Ectodermal cell (in vitro differentiated cells): ENCODE measurements around the gene GLP2R.

Experiments
- H3K27ac ChIP-seq: 2 replicates; pipeline ENCODE4 v1.7.0; 2013; ENCODE audit warnings: mild to moderate bottlenecking, low read depth, low read length; ENCODE audit not compliant: insufficient read depth, poor library complexity, severe bottlenecking
- H3K27me3 ChIP-seq: 2 replicates; pipeline ENCODE4 v1.7.0; 2013; ENCODE audit warnings: mild to moderate bottlenecking, low read length; ENCODE audit not compliant: insufficient read depth, control insufficient read depth, poor library complexity, severe bottlenecking
- H3K36me3 ChIP-seq: one replicate; pipeline ENCODE4 v1.7.0; 2013; ENCODE audit warnings: low read length; ENCODE audit not compliant: control insufficient read depth, insufficient read depth
- H3K4me1 ChIP-seq: one replicate; pipeline ENCODE4 v1.7.0; 2013; ENCODE audit warnings: low read length; ENCODE audit not compliant: control insufficient read depth, insufficient read depth
- H3K4me3 ChIP-seq: 2 replicates; pipeline ENCODE4 v1.7.0; 2013; ENCODE audit warnings: low read depth, low read length, control low read depth; ENCODE audit not compliant: insufficient read depth
- H3K9me3 ChIP-seq: 2 replicates; pipeline ENCODE4 v1.7.0; 2013; ENCODE audit warnings: mild to moderate bottlenecking, low read length, moderate library complexity; ENCODE audit not compliant: control insufficient read depth
- WGBS, 2 experiments: methylation state at CpG; one replicate each; pipeline ENCODE4 v1.1.7; 2013; ENCODE audit warnings: missing lambda C conversion rate in 2 of 2; 5-methylcytosine and 5-hydroxymethylcytosine counted together

GLP2R gene

DNA sequence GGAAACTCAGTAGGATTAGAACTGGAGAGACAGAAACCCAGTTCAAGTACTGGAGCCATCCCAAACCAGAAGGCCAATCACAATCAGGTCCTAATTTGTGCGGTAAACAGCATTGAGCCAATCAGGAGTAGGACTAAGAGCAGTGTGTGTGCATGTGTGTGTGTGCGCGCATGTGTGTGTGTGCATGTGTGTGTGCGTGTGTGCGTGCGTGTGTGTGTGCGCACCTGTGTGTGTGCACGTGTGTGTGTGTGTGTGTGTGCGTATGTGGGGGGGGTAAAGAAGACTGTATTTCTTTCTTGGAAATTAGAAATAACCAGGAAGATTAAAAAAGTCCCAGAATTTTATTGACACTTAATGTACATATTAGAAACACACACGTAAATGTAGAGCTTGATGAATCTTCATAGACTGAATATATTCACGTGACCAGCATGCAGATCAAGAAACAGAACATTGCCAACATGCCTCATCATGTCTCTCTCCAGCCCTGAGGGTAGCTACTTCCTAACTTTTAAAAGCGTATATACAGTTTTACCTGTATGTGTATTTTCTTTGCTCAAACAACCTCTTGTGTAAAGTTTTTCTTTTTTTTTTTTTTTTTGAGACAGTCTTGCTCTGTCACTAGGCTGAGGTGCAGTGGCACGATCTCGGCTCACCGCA lies 33.4 kb upstream of the GLP2R start:
- no peaks in the 10 kb centered on the region for H3K4me1 ChIP-seq
- H3K27ac ChIP-seq: no peak overlapping the region
- H3K36me3 ChIP-seq: no peaks in the 10 kb centered on the region
- H3K9me3 ChIP-seq: no peaks in the 10 kb centered on the region
- 89 to 90% methylated on average over 15 of the region's 15 CpGs for WGBS, 2 experiments
- H3K27me3 ChIP-seq: no peaks in the 10 kb centered on the region
- no peak overlapping the region for H3K4me3 ChIP-seq

DNA sequence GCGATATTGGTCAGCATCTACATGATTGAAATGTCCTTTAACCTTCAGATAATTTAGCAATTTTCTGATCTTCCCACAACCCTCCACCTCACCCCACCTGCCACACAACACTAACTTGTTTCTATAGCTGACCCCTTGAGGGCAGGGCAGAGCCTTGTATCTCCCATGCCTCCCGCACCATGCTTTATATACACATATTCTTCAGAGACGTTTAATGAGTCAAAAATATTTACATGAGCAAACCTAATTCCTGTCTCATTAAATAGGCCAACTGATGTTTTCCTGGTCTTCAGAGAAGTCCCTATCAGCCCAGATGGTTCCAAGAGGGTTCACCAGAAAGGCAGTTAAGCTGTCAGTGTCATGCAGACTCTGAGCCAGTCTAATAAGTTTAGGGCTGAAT lies 27.7 kb upstream of the GLP2R start:
- Histone ChIP-seq H3K4me1 (no peaks in the 10 kb centered on the region), H3K4me3 (no peak overlapping the region), H3K27me3 (no peaks in the 10 kb centered on the region), H3K27ac (no peak overlapping the region), H3K36me3 (no peaks in the 10 kb centered on the region), H3K9me3 (no peaks in the 10 kb centered on the region)
- WGBS, 2 experiments: 89 to 90% methylated on average over 3 of the region's 3 CpGs

DNA sequence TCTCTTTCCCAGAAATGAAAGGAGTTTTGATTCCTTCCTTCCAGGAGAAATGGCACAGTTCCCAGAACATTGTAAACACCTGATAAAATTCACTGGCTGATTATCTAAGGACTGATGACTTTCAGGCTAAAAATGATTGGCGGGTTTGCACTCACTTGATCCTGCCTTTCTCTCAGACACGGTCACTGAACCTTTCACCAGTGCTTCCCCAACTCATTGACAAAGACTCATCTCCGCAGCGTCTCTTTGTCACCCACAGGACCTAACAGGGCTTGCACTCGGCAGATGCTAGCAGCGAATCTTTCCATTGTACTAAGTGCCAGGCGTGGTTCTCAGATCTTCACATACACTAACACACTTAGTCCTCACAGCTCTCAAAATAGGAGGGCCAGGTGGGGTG lies 27.0 kb upstream of the GLP2R start:
- no peaks in the 10 kb centered on the region for H3K4me1 ChIP-seq
- H3K27me3 ChIP-seq: no peaks in the 10 kb centered on the region
- H3K27ac ChIP-seq: no peak overlapping the region
- no peaks in the 10 kb centered on the region for H3K36me3 ChIP-seq
- H3K4me3 ChIP-seq: no peak overlapping the region
- H3K9me3 ChIP-seq: no peaks in the 10 kb centered on the region
- 87 to 90% methylated on average over 7 of the region's 7 CpGs for WGBS, 2 experiments

DNA sequence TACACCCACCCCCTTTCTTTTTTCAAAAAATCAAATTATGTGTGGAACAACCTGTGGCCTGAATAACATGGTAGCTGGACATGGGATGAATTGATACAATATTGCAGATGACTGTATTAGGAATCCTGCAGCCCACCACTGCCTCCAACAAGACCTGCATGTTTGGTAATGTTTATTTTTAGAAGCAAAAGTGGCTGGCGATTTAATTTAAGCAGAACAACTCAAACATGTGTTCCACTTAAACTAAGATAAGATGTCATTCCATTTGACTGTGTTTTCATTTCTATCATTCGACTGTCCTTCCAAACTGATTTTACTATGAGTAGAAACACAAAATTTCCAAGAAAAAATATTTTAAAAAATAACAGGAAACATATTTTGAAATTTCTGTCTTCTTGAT lies 24.2 kb upstream of the GLP2R start:
- no peaks in the 10 kb centered on the region for H3K27me3 ChIP-seq
- H3K9me3 ChIP-seq: no peaks in the 10 kb centered on the region
- H3K4me1 ChIP-seq: no peaks in the 10 kb centered on the region
- no peaks in the 10 kb centered on the region for H3K36me3 ChIP-seq
- no peak overlapping the region for H3K4me3 ChIP-seq
- no peak overlapping the region for H3K27ac ChIP-seq
- WGBS, 2 experiments: 83 to 95% methylated on average over 2 of the region's 2 CpGs

DNA sequence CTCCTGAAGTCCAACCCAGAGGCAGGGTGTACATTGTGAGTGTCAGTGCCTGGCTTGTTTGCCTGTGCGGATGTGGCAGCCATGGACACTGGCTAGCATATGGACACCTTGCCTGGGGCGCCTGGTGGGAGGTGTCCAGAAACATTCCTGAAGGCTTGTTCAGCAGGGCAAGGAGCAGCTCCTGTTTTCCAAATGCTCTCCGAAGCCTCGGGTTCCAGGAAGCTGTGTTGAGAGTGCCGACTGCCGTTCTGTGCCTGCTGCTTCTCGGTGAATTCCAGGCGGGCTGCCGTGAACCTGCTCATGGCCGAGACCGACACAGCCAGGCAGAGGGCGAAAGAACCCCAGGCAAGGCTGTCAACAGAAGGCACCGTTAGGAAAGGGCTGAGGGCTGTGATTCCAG lies 23.4 kb upstream of the GLP2R start:
- no peak overlapping the region for H3K4me3 ChIP-seq
- no peak overlapping the region for H3K27ac ChIP-seq
- no peaks in the 10 kb centered on the region for H3K27me3 ChIP-seq
- 88 to 89% methylated on average over 13 of the region's 13 CpGs for WGBS, 2 experiments
- H3K4me1 ChIP-seq: no peaks in the 10 kb centered on the region
- H3K9me3 ChIP-seq: no peaks in the 10 kb centered on the region
- no peaks in the 10 kb centered on the region for H3K36me3 ChIP-seq

DNA sequence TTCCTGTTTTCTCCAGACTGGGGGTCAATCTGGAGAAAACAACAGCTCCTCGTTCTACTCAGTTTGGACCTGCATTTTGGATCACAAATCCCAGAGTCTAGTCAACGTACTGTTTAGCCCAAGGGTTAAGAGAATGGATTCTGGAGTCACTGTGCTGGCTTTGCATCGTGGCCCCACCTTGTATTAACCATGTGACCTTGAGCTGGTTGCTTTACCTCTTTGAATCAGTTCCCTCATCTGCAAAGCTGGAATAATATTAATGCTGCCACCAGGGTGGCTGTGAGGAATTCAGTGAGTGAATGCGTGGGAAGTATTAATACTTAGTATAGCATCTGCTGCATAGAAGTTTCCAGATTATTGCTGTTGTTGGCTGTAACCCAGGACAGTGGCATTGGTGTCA lies 23.0 kb upstream of the GLP2R start:
- H3K4me3 ChIP-seq: no peak overlapping the region

DNA sequence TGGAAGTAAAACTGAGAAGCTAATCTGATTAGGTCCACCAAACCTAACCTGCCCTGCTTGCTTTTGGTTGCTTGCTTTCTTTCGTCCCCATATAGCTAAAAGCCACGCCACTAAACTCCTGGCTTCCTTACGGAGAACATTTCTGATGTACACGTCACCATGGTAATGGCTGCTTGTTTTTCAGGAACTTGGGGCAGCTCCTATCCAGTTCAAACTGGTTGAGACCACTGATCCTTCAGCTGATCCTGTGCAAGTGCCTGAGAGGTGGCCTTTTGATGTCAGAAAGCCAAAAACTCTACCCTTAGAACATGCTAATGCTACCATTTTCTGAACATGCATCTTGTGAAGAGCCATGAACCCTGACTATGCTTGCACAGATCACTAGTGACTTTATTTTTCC lies 20.0 kb upstream of the GLP2R start:
- 92 to 94% methylated on average over 4 of the region's 4 CpGs for WGBS, 2 experiments
- H3K27me3 ChIP-seq: no peaks in the 10 kb centered on the region
- H3K4me1 ChIP-seq: no peaks in the 10 kb centered on the region
- H3K4me3 ChIP-seq: no peak overlapping the region
- no peaks in the 10 kb centered on the region for H3K36me3 ChIP-seq
- H3K27ac ChIP-seq: no peak overlapping the region
- H3K9me3 ChIP-seq: no peaks in the 10 kb centered on the region

More for the DNA sequence above, 23.0 kb upstream of the GLP2R start:
- Histone ChIP-seq H3K27me3 (no peaks in the 10 kb centered on the region), H3K27ac (no peak overlapping the region), H3K36me3 (no peaks in the 10 kb centered on the region), H3K9me3 (no peaks in the 10 kb centered on the region), H3K4me1 (no peaks in the 10 kb centered on the region)
- WGBS, 2 experiments: 89 to 94% methylated on average over 4 of the region's 4 CpGs

DNA sequence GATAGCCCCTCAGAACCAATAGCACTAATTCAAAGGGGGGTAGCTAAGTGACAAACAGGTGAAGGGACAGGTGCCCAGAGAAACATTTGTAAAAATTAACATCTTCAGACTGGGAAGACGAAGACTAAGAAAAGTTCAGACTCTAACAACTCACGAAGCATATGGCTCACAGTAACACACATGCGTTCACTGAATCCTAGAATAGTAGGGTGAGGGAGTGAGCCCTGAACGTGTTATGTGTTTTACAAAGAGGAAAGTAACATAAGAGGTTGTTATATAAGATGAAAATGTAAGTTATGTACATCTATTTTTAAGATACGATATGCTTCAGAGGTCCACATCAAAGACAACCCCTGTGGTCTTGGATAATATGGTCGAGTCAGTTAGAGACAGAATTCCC lies 19.0 kb upstream of the GLP2R start:
- H3K4me3 ChIP-seq: no peak overlapping the region
- no peaks in the 10 kb centered on the region for H3K27me3 ChIP-seq
- H3K36me3 ChIP-seq: no peaks in the 10 kb centered on the region
- no peak overlapping the region for H3K27ac ChIP-seq
- no peaks in the 10 kb centered on the region for H3K4me1 ChIP-seq
- WGBS, 2 experiments: 89 to 92% methylated on average over 6 of the region's 6 CpGs
- H3K9me3 ChIP-seq: no peaks in the 10 kb centered on the region

DNA sequence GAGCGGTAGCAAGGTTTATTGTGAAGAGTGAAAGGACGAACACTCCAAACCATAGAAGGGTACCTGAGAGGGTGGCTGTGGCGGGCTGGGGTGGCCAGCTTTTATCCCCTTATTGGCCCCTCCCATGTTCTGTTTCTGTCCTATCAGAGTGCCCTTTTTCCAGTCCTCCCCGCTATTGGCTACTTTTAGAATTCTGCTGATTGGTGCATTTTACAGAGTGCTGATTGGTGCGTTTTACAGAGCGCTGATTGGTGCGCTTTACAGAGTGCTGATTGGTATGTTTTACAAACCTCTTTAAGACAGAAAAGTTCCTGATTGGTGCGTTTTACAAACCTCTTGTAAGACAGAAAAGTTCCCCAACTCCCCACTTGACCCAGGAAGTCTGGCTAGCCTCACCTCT lies 16.3 kb upstream of the GLP2R start:
- WGBS, 2 experiments: 94% methylated on average over 8 of the region's 8 CpGs

DNA sequence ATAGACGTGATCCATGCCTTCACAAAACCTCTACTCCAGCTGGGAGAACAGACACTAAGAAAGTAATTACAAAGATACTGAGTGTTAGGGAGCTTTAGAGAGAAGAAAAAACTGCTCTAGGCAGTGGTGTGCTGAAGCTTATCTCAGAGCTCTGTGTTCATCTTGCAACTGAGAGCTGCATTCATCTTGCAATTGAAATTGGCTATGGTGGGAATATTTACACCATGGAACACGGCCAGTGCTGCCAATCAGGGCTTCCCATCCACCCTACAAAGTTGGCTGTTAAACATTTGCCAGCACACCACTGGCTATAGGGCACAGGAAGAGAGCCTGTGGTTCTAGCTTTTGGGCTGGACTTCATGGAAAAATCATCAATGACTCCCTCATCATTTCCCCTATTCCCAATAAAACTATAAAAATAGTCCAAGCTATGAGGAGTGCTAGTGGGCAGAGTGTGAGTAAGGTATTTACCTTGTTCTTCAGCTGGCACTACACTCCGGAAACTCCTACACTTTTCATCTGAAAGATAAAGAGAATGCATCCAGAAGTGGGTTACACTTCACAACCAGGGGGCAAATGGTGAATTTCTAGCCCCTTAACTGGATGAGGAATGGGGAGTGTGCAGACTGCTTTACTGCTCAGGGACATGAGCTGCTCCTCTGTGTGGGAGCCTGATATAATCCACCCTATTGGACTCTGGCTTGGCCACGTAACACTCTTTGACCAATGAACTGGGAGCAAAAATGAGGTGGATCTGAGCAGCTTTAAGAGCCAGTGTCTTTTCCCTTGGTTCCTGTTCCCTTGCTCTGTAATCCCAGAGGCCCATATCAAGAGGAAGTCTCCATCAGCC lies 15.4 kb upstream of the GLP2R start:
- no peak overlapping the region for H3K4me3 ChIP-seq
- no peaks in the 10 kb centered on the region for H3K4me1 ChIP-seq
- no peak overlapping the region for H3K27ac ChIP-seq
- 85 to 88% methylated on average over 4 of the region's 4 CpGs for WGBS, 2 experiments
- no peaks in the 10 kb centered on the region for H3K27me3 ChIP-seq
- no peaks in the 10 kb centered on the region for H3K9me3 ChIP-seq
- H3K36me3 ChIP-seq: no peaks in the 10 kb centered on the region

More for the DNA sequence above, 16.3 kb upstream of the GLP2R start:
- Histone ChIP-seq H3K9me3 (no peaks in the 10 kb centered on the region), H3K27me3 (no peaks in the 10 kb centered on the region), H3K27ac (no peak overlapping the region), H3K4me1 (no peaks in the 10 kb centered on the region), H3K4me3 (no peak overlapping the region), H3K36me3 (no peaks in the 10 kb centered on the region)
